Ascending aorta (tissue), 2 donors: ENCODE measurements around the gene FBLN5. TPM values are rescaled to one million over a fixed set of nuclear protein-coding genes. Genes with fewer than 3 reads are reported as not detected.

ENCODE experiments used
- DNase-seq, 2 donors: peaks; one replicate each; pipeline ENCODE4 v3.0.0-alpha.2; 2019; ENCODE audit warnings: low spot score in 2 of 2
- H3K27ac ChIP-seq, 2 donors: fragments of 200-600 bp; sonication (generic); one replicate each; pipeline ENCODE4 v1.5.1; 2016 to 2017; ENCODE audit warnings: mild to moderate bottlenecking in 1 of 2
- H3K27me3 ChIP-seq: fragments of 200-600 bp; sonication (generic); one replicate; pipeline ENCODE4 v1.5.1; 2017
- H3K36me3 ChIP-seq, 2 donors: fragments of 200-600 bp; sonication (generic); one replicate each; pipeline ENCODE4 v1.5.1; 2016
- H3K4me1 ChIP-seq, 2 donors: fragments of 200-600 bp; sonication (generic); one replicate each; pipeline ENCODE4 v1.5.1; 2016 to 2017; ENCODE audit warnings: mild to moderate bottlenecking in 1 of 2
- H3K4me3 ChIP-seq, 2 donors: fragments of 200-600 bp; sonication (generic); one replicate each; pipeline ENCODE4 v1.5.1; 2016 to 2017; ENCODE audit warnings: mild to moderate bottlenecking in 1 of 2
- H3K9me3 ChIP-seq, 2 donors: fragments of 200-600 bp; sonication (generic); one replicate each; pipeline ENCODE4 v1.5.1; 2016
- CTCF ChIP-seq, 3 experiments: fragments of 200-600 bp in 2 of 3; fragments of 450-650 bp in 1 of 3; sonication (generic) in 2 of 3; IDR thresholded peaks; one replicate each; pipeline ENCODE4 v1.5.1; 2016 to 2019; ENCODE audit warnings: antibody characterized with exemption in 3 of 3, mild to moderate bottlenecking in 1 of 3, moderate library complexity in 1 of 3
- intact Hi-C: fragments of 100-400 bp; cut with DNase I; formaldehyde crosslinking; loops from one replicate; pipeline ENCODE4 v1.15.1; 2023
- total RNA-seq: library from RNA; depleted of rRNA; stranded (reverse); fragments of >200 nt; gene quantifications from one replicate; pipeline ENCODE4 v1.1.0, GENCODE V29; 2016

FBLN5 gene
- total RNA-seq, 1 donor from 2014 or later: 280 TPM

GRCh38 chr14:91835197-91835919 lies 112.1 kb downstream of the FBLN5 start:
- intact Hi-C loops: loop anchor here (5.0 kb wide), 1 partner anchor 272 kb away; the partner anchor contains the start of gene ATXN3

GRCh38 chr14:91834571-91834970 lies 112.9 kb downstream of the FBLN5 start:
- Histone ChIP-seq H3K4me1 (peaks cover 0 to 17% of the 10 kb centered on the region in 2 donors), H3K9me3 (no peaks in the 10 kb centered on the region), H3K36me3 (no peaks in the 10 kb centered on the region), H3K27me3 (no peaks in the 10 kb centered on the region), H3K27ac (peak overlapping the region; percentile 91 to 93), H3K4me3 (peak overlapping the region; percentile 75 to 80)
- TF ChIP-seq CTCF (IDR thresholded peaks at IDR 0.05): no peak
- DNase-seq: no peak
- intact Hi-C loops: no loop called here

More at GRCh38 chr14:91835197-91835919, 112.1 kb downstream of the FBLN5 start:
- H3K27me3 ChIP-seq: no peaks in the 10 kb centered on the region
- H3K9me3 ChIP-seq: no peaks in the 10 kb centered on the region
- H3K4me3 ChIP-seq: peak overlapping the region; percentile 75 to 80
- peak overlapping the region; percentile 91 to 93 for H3K27ac ChIP-seq
- H3K36me3 ChIP-seq: no peaks in the 10 kb centered on the region
- TF ChIP-seq CTCF (IDR thresholded peaks at IDR 0.05): no peak
- no peak for DNase-seq
- peaks cover 0 to 13% of the 10 kb centered on the region in 2 donors for H3K4me1 ChIP-seq

GRCh38 chr14:91831337-91831736 lies 116.2 kb downstream of the FBLN5 start:
- Histone ChIP-seq H3K27me3 (no peaks in the 10 kb centered on the region), H3K4me1 (peaks cover 0 to 10% of the 10 kb centered on the region in 2 donors), H3K36me3 (no peaks in the 10 kb centered on the region), H3K4me3 (no peak overlapping the region), H3K27ac (peak overlapping the region; percentile 26 to 39), H3K9me3 (no peaks in the 10 kb centered on the region)
- no peak for DNase-seq
- TF ChIP-seq CTCF (IDR thresholded peaks at IDR 0.05): no peak
- intact Hi-C loops: no loop called here

GRCh38 chr14:91830777-91831176 lies 116.7 kb downstream of the FBLN5 start:
- no peaks in the 10 kb centered on the region for H3K36me3 ChIP-seq
- intact Hi-C loops: no loop called here
- no peaks in the 10 kb centered on the region for H3K9me3 ChIP-seq
- H3K27me3 ChIP-seq: no peaks in the 10 kb centered on the region
- H3K4me3 ChIP-seq: no peak overlapping the region
- no peak for DNase-seq
- H3K27ac ChIP-seq: peak overlapping the region; percentile 26 to 39
- peaks cover 0 to 10% of the 10 kb centered on the region in 2 donors for H3K4me1 ChIP-seq
- TF ChIP-seq CTCF (IDR thresholded peaks at IDR 0.05): no peak

- Histone ChIP-seq H3K4me3 (no peak overlapping the region), H3K36me3 (no peaks in the 10 kb centered on the region), H3K27me3 (no peaks in the 10 kb centered on the region), H3K9me3 (no peaks in the 10 kb centered on the region), H3K27ac (peak overlapping the region; percentile 15 to 26), H3K4me1 (peaks cover 0 to 10% of the 10 kb centered on the region in 2 donors)
- DNase-seq: no peak
- no peak for TF ChIP-seq CTCF (IDR thresholded peaks at IDR 0.05)
- intact Hi-C loops: no loop called here
Observed at GRCh38 chr14:91829511-91829910, 118.0 kb downstream of the FBLN5 start.
